MM.1S (cell line): ENCODE measurements around the gene DOLPP1.

Experiments used
- EZH2phosphoT487 ChIP-seq: fragments of 300-600 bp; sonication (generic); IDR thresholded peaks from 2 replicates; pipeline ENCODE4 v1.6.1; 2018; ENCODE audit warnings: antibody characterized with exemption, low read length
- TF ChIP-seq, protein P1 (sequence below): fragments of 300-600 bp; sonication (generic); IDR thresholded peaks from 2 replicates; pipeline ENCODE4 v1.5.1; 2016; ENCODE audit warnings: antibody characterized with exemption, low read length, mixed read lengths

DNA sequence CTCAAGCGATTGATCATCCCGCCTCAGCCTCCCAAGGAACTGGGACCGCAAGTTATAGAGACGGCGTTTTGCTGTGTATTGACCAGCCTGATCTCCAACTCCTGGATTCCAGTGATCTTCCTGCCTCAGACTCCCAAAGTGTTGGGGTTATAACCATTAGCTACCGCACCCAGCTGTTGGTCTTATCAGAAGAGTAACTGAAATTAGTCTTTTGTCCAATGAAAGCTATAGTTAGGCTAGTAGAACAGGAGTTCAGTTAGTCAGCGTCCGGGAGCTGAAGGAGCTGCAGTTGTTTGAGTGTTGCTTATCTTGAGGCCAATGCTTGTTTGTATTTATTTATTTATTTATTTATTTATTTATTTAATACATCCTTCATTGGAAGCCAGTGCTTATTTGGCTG, 47.7 kb upstream of the DOLPP1 start:
- TF ChIP-seq, protein P1, sequence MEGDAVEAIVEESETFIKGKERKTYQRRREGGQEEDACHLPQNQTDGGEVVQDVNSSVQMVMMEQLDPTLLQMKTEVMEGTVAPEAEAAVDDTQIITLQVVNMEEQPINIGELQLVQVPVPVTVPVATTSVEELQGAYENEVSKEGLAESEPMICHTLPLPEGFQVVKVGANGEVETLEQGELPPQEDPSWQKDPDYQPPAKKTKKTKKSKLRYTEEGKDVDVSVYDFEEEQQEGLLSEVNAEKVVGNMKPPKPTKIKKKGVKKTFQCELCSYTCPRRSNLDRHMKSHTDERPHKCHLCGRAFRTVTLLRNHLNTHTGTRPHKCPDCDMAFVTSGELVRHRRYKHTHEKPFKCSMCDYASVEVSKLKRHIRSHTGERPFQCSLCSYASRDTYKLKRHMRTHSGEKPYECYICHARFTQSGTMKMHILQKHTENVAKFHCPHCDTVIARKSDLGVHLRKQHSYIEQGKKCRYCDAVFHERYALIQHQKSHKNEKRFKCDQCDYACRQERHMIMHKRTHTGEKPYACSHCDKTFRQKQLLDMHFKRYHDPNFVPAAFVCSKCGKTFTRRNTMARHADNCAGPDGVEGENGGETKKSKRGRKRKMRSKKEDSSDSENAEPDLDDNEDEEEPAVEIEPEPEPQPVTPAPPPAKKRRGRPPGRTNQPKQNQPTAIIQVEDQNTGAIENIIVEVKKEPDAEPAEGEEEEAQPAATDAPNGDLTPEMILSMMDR, result no peak
- no peak for TF ChIP-seq EZH2phosphoT487
